SIG-M5 treated with dmso at 0.1 percent for 504 hours (cell line): ENCODE measurements around the gene ARHGEF35.
"Not testable (repeated sequence)": the region's sequence is repeated elsewhere in the genome, so short reads cannot be mapped to it uniquely, and the experiment has no call there.

ENCODE experiments used
- DNase-seq: peaks from one replicate; lab custom pipeline; 2025; ENCODE audit not compliant: unreplicated experiment; lab: John Stamatoyannopoulos, UW

The ARHGEF35 gene

GRCh38 chr7:144195212-144195872 is at the start of gene ARHGEF35:
Gene ARHGEF35 (minus strand): TSS chr7:144195833. CDS start chr7:144188383, 7,450 bp downstream.
- not testable (repeated sequence) for DNase-seq

- DNase-seq: not testable (repeated sequence)
These were observed 49.7 kb upstream of the ARHGEF35 start for GRCh38 chr7:144245372-144245771.

GRCh38 chr7:144239365-144239764 is 43.7 kb upstream of the ARHGEF35 start, which contains the start of gene OR2A42:
Gene OR2A42 (minus strand): TSS chr7:144239605. CDS start chr7:144232843, 6,762 bp downstream.
- not testable (repeated sequence) for DNase-seq

- DNase-seq: not testable (repeated sequence)
These were observed 43.0 kb upstream of the ARHGEF35 start for GRCh38 chr7:144238530-144239082.

GRCh38 chr7:144233039-144233438 is 37.4 kb upstream of the ARHGEF35 start:
- not testable (repeated sequence) for DNase-seq

GRCh38 chr7:144231027-144231426 is 35.4 kb upstream of the ARHGEF35 start:
- not testable (repeated sequence) for DNase-seq

- DNase-seq: not testable (repeated sequence)
These were observed 33.2 kb upstream of the ARHGEF35 start for GRCh38 chr7:144228810-144229209.

GRCh38 chr7:144226866-144227265 is 31.2 kb upstream of the ARHGEF35 start:
- DNase-seq: not testable (repeated sequence)

GRCh38 chr7:144223675-144224074 is 28.0 kb upstream of the ARHGEF35 start:
- not testable (repeated sequence) for DNase-seq

- DNase-seq: not testable (repeated sequence)
These were observed 24.9 kb upstream of the ARHGEF35 start for GRCh38 chr7:144220531-144220930.

- DNase-seq: not testable (repeated sequence)
These were observed 23.5 kb upstream of the ARHGEF35 start for GRCh38 chr7:144219149-144219548.

GRCh38 chr7:144218581-144218980 is 22.9 kb upstream of the ARHGEF35 start:
- not testable (repeated sequence) for DNase-seq

GRCh38 chr7:144217200-144217599 is 21.6 kb upstream of the ARHGEF35 start:
- not testable (repeated sequence) for DNase-seq

GRCh38 chr7:144205306-144205705 is 9.7 kb upstream of the ARHGEF35 start:
- DNase-seq: not testable (repeated sequence)

- DNase-seq: not testable (repeated sequence)
These were observed 7.5 kb upstream of the ARHGEF35 start for GRCh38 chr7:144203086-144203485.

- DNase-seq: not testable (repeated sequence)
These were observed 6.3 kb upstream of the ARHGEF35 start for GRCh38 chr7:144201978-144202377.

- DNase-seq: not testable (repeated sequence)
These were observed 3.3 kb upstream of the ARHGEF35 start for GRCh38 chr7:144198934-144199333.

GRCh38 chr7:144194453-144194852 is 1.2 kb downstream of the ARHGEF35 start:
- not testable (repeated sequence) for DNase-seq

GRCh38 chr7:144193782-144194181 is 1.9 kb downstream of the ARHGEF35 start:
- not testable (repeated sequence) for DNase-seq

GRCh38 chr7:144188578-144189171 is 7.0 kb downstream of the ARHGEF35 start:
- DNase-seq: not testable (repeated sequence)

- not testable (repeated sequence) for DNase-seq
These were observed 7.8 kb downstream of the ARHGEF35 start for GRCh38 chr7:144187848-144188247.

- not testable (repeated sequence) for DNase-seq
These were observed 12.5 kb downstream of the ARHGEF35 start, which contains the start of gene CTAGE4 for GRCh38 chr7:144183166-144183565. Gene CTAGE4 (plus strand): TSS chr7:144183466. CDS start chr7:144183504, 38 bp downstream.
